K562 (cell line): ENCODE measurements around the gene ETV3. TPM values are rescaled to one million over a fixed set of nuclear protein-coding genes. Genes with fewer than 3 reads are reported as not detected.

Experiments
- ATAC-seq: fragments of 200-7000 bp; cut with Tn5 transposase; 3 replicates; pipeline ENCODE4 v1.9.1; 2020; ENCODE audit warnings: moderate library complexity
- BruUV-seq: library from RNA; stranded (reverse); fragments of 400-500 nt; replicated peaks from 2 replicates; lab custom pipeline; 2021; lab: Mats Ljungman, UMichigan
- CTCF ChIA-PET: fragments of 300-600 bp; formaldehyde crosslinking; extraction: SDS; loops from one replicate; lab custom pipeline; 2021; ENCODE audit warnings: low intra/inter-chr PET ratio; lab: Yijun Ruan, JAX
- POLR2A ChIA-PET: fragments of 300-600, 350-650 bp; sonication (Branson Sonifier 250); formaldehyde crosslinking; extraction: SDS; loops from one replicate; lab custom pipeline; 2021; ENCODE audit warnings: antibody characterized with exemption, inconsistent platforms; lab: Yijun Ruan, JAX
- DNase-seq, 4 experiments: peaks; one replicate each; pipeline versions ENCODE4 v3.0.0 to v3.0.0-alpha.2; 2011 to 2018; ENCODE audit warnings: low spot score in 3 of 4, mixed read lengths in 3 of 4; ENCODE audit errors: extremely low read depth in 1 of 4
- FAIRE-seq: peaks from 2 replicates; lab custom pipeline; 2011; peaks lifted over from hg19 to GRCh38; lab: Jason Lieb, UNC
- H2AFZ ChIP-seq: 2 replicates; pipeline ENCODE4 v1.6.0; 2011; ENCODE audit warnings: low read depth, low read length, control low read depth, inconsistent platforms
- H3K27ac ChIP-seq: fragments of 200-600 bp; 3 replicates; pipeline ENCODE4 v1.8.0; 2011; ENCODE audit warnings: low read depth, mild to moderate bottlenecking, control low read depth, inconsistent platforms, low read length, moderate library complexity, mixed read lengths; ENCODE audit errors: extremely low read depth
- H3K27me3 ChIP-seq, 2 experiments: fragments of 300-600 bp in 1 of 2; 2 replicates in 1 of 2; 3 replicates in 1 of 2; pipeline versions ENCODE4 v1.6.0 to v1.8.0; 2011; ENCODE audit warnings: inconsistent platforms in 2 of 2, low read length in 2 of 2, mild to moderate bottlenecking in 1 of 2, mixed read lengths in 1 of 2, moderate library complexity in 1 of 2; ENCODE audit not compliant: control insufficient read depth in 2 of 2, insufficient read depth in 2 of 2
- H3K36me3 ChIP-seq: fragments of 300-600 bp; 3 replicates; pipeline ENCODE4 v1.8.0; 2011; ENCODE audit warnings: mild to moderate bottlenecking, low read length, inconsistent platforms; ENCODE audit not compliant: control insufficient read depth, insufficient read depth
- H3K4me1 ChIP-seq, 2 experiments: fragments of 200-600 bp in 1 of 2; replicated peaks in 1 of 2; 2 replicates in 1 of 2; 3 replicates in 1 of 2; pipeline versions ENCODE4 v1.5.1 to v1.8.0; 2011; ENCODE audit warnings: inconsistent platforms in 2 of 2, low read length in 2 of 2, mild to moderate bottlenecking in 1 of 2, mixed read lengths in 1 of 2, moderate library complexity in 1 of 2; ENCODE audit not compliant: control insufficient read depth in 2 of 2, insufficient read depth in 2 of 2
- H3K4me2 ChIP-seq: 2 replicates; pipeline ENCODE4 v1.6.1; 2011; ENCODE audit warnings: low read length, control low read depth, inconsistent platforms, mixed read lengths; ENCODE audit not compliant: insufficient read depth
- H3K4me3 ChIP-seq: fragments of 200-600 bp; sonication (generic), shearing (Covaris generic); 2 replicates; pipeline ENCODE4 v1.5.1; 2016; ENCODE audit warnings: control low read depth, inconsistent platforms
- H3K79me2 ChIP-seq: fragments of 200-600 bp; 3 replicates; pipeline ENCODE4 v1.8.0; 2011; ENCODE audit warnings: low read length, inconsistent platforms; ENCODE audit not compliant: control insufficient read depth, insufficient read depth
- H3K9ac ChIP-seq, 2 experiments: 2 replicates each; pipeline versions ENCODE4 v1.6.0 to v1.6.1; 2011; ENCODE audit warnings: low read depth in 2 of 2, low read length in 2 of 2, control low read depth in 1 of 2, inconsistent platforms in 1 of 2, mild to moderate bottlenecking in 1 of 2, mixed read lengths in 1 of 2; ENCODE audit not compliant: insufficient read depth in 1 of 2
- H3K9me1 ChIP-seq: one replicate; pipeline ENCODE4 v1.6.0; 2011; ENCODE audit warnings: inconsistent platforms, mild to moderate bottlenecking, low read length, moderate library complexity; ENCODE audit not compliant: control insufficient read depth, insufficient read depth
- H3K9me3 ChIP-seq: replicated peaks from 2 replicates; pipeline ENCODE4 v1.5.1; 2011; ENCODE audit warnings: low read depth, low read length, inconsistent platforms; ENCODE audit not compliant: control insufficient read depth, insufficient read depth
- H4K20me1 ChIP-seq: replicated peaks from 2 replicates; pipeline ENCODE4 v1.6.1; 2011; ENCODE audit warnings: low read length, inconsistent platforms, mixed read lengths; ENCODE audit not compliant: control insufficient read depth, insufficient read depth
- BACH1 ChIP-seq: fragments of 200-800 bp; sonication (Bioruptor generic); IDR thresholded peaks from 2 replicates; pipeline ENCODE4 v1.6.1; 2016; ENCODE audit warnings: missing genetic modification characterization, missing compliant biosample characterization
- HMGXB4 ChIP-seq: sonication (generic); formaldehyde crosslinking; IDR thresholded peaks from 2 replicates; pipeline ENCODE4 v1.8.1; 2023; ENCODE audit warnings: mild to moderate bottlenecking, missing genetic modification reagents
- HNRNPUL1 ChIP-seq: fragments of 200-400 bp; formaldehyde crosslinking; IDR thresholded peaks from 2 replicates; pipeline ENCODE4 v1.6.1; 2017; ENCODE audit warnings: low read length
- KDM2B ChIP-seq: fragments of 250-450 bp; sonication (Bioruptor Pico); IDR thresholded peaks from 2 replicates; pipeline ENCODE4 v1.8.0; 2021; ENCODE audit warnings: mild to moderate bottlenecking, moderate library complexity
- LARP7 ChIP-seq: fragments of 450-650 bp; IDR thresholded peaks from 2 replicates; pipeline ENCODE4 v1.6.1; 2016
- POLR2A ChIP-seq: fragments of 450-650 bp; conservative IDR thresholded peaks from 2 replicates; pipeline ENCODE4 v1.6.1; 2016
- POLR2B ChIP-seq: fragments of 450-650 bp; IDR thresholded peaks from 2 replicates; pipeline ENCODE4 v1.6.1; 2018; ENCODE audit warnings: low read depth; ENCODE audit not compliant: partially characterized antibody
- RBBP5 ChIP-seq: fragments of 200-600 bp; sonication (generic); IDR thresholded peaks from 2 replicates; pipeline ENCODE4 v1.6.1; 2012; ENCODE audit warnings: borderline replicate concordance, mild to moderate bottlenecking, low read length, control low read depth, inconsistent platforms; ENCODE audit not compliant: insufficient read depth, poor library complexity, severe bottlenecking
- SAFB ChIP-seq: fragments of 200-400 bp; formaldehyde crosslinking; IDR thresholded peaks from 2 replicates; pipeline ENCODE4 v1.6.1; 2017; ENCODE audit warnings: low read depth, low read length, borderline replicate concordance
- TAL1 ChIP-seq: fragments of 450-650 bp; IDR thresholded peaks from 2 replicates; pipeline ENCODE4 v1.6.1; 2016; ENCODE audit warnings: mild to moderate bottlenecking
- TGIF2 ChIP-seq: sonication (generic); formaldehyde crosslinking; IDR thresholded peaks from 2 replicates; pipeline ENCODE4 v1.8.1; 2022; ENCODE audit warnings: mild to moderate bottlenecking, missing genetic modification reagents, moderate library complexity
- ZNF175 ChIP-seq: fragments of 200-800 bp; sonication (Bioruptor generic); IDR thresholded peaks from 2 replicates; pipeline ENCODE4 v1.6.1; 2016; ENCODE audit warnings: low read depth, mild to moderate bottlenecking, missing genetic modification characterization, missing compliant biosample characterization
- ZNF253 ChIP-seq: fragments of 250-450 bp; sonication (Bioruptor Pico); conservative IDR thresholded peaks from 2 replicates; pipeline ENCODE4 v1.6.1; 2021; ENCODE audit warnings: mild to moderate bottlenecking
- ZNF695 ChIP-seq: fragments of 450-650 bp; formaldehyde crosslinking; IDR thresholded peaks from 2 replicates; pipeline ENCODE4 v1.4.0; 2020; ENCODE audit warnings: mild to moderate bottlenecking, moderate library complexity
- WGBS: fragments of 100-300 bp; shearing (Covaris generic); methylation state at CpG from one replicate; pipeline ENCODE4 v1.1.6; 2016; ENCODE audit warnings: low coverage, mixed read lengths; ENCODE audit not compliant: insufficient coverage; ENCODE audit errors: missing lambda C conversion rate; 5-methylcytosine and 5-hydroxymethylcytosine counted together
- in situ Hi-C: fragments of 300-500 bp; cut with MboI; formaldehyde crosslinking; loops from 4 replicates; pipeline ENCODE4 v1.15.0; 2018; ENCODE audit warnings: inconsistent platforms, mixed read lengths
- intact Hi-C: fragments of 100-400 bp; cut with micrococcal nuclease; formaldehyde crosslinking; loops from 2 replicates; pipeline ENCODE4 v1.14.2; 2022
- polyA plus RNA-seq, 8 experiments: library from polyadenylated mRNA; depleted of rRNA in 4 of 8; stranded (reverse) in 5 of 8; unstranded in 3 of 8; fragments of >200 nt; fragmentation: Nextera tagmentation in 2 of 8; fragmentation: Illumina TruSeq in 1 of 8; extraction: Ambion mirVana in 2 of 8; extraction: Trizol in 1 of 8; gene quantifications; 2 replicates each; pipeline versions ENCODE4 v1.2.1 to v1.2.3, GENCODE V29; 2011 to 2014; ENCODE audit warnings: inconsistent platforms in 1 of 8, missing spikeins in 1 of 8
- total RNA-seq, 7 experiments: library from RNA; depleted of rRNA in 6 of 7; stranded (reverse); fragments of >200 nt in 6 of 7; fragmentation: Illumina TruSeq in 2 of 7; extraction: Trizol in 2 of 7; gene quantifications; 2 replicates each; pipeline versions ENCODE4 v1.2.1 to v1.2.3, GENCODE V29; 2011 to 2021; ENCODE audit warnings: low replicate concordance in 1 of 7
- TF ChIP-seq, protein P1 (sequence below): fragments of 450-650 bp; IDR thresholded peaks from 2 replicates; pipeline ENCODE4 v1.6.1; 2017; ENCODE audit warnings: antibody characterized with exemption, mild to moderate bottlenecking

The ETV3 gene
- total and polyA plus RNA-seq, 9 of the 15 experiments (the other 6 are each of a cell fraction or from before 2014, with no cell fraction given) = 3.1 to 16.0 (median 9.0) TPM

DNA sequence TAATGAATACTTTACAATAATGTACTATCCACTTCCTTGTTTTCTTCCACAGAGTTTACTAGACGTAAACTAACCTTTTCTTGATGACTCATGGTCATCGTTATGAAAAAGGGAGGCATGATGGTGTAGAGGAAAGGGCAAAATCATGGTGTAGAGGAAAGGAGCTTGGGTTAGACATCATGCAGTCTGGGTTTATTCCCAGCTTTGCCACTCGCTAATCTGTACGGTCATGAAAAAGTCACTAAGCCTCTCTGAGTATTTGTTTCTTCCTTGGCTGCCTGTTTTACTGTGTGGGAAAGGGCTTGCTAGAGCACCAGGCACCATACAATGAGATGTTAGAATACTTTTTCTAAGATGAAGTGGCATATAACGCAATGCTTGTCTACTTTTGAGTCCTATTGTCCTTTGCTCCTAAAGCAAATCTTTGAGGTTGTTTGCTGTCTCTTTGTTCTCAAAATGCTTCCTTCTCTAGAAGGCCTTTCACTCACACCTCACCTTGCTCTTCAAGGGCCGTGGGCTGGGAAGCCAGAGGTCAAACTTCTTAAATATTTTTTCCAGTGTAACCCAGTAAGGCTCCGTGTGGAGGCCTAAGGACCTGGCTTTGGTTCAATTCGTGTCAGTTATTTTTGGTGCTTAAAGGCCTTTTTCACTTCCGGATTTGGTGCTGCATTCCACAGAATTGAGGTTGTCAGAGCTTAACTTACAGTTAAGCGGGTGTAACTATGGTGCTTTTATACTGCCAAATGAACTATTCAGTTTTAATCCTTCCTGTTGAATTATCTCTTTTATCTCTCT is 9.9 kb upstream of the ETV3 start (continued):
- TF ChIP-seq, protein P1, sequence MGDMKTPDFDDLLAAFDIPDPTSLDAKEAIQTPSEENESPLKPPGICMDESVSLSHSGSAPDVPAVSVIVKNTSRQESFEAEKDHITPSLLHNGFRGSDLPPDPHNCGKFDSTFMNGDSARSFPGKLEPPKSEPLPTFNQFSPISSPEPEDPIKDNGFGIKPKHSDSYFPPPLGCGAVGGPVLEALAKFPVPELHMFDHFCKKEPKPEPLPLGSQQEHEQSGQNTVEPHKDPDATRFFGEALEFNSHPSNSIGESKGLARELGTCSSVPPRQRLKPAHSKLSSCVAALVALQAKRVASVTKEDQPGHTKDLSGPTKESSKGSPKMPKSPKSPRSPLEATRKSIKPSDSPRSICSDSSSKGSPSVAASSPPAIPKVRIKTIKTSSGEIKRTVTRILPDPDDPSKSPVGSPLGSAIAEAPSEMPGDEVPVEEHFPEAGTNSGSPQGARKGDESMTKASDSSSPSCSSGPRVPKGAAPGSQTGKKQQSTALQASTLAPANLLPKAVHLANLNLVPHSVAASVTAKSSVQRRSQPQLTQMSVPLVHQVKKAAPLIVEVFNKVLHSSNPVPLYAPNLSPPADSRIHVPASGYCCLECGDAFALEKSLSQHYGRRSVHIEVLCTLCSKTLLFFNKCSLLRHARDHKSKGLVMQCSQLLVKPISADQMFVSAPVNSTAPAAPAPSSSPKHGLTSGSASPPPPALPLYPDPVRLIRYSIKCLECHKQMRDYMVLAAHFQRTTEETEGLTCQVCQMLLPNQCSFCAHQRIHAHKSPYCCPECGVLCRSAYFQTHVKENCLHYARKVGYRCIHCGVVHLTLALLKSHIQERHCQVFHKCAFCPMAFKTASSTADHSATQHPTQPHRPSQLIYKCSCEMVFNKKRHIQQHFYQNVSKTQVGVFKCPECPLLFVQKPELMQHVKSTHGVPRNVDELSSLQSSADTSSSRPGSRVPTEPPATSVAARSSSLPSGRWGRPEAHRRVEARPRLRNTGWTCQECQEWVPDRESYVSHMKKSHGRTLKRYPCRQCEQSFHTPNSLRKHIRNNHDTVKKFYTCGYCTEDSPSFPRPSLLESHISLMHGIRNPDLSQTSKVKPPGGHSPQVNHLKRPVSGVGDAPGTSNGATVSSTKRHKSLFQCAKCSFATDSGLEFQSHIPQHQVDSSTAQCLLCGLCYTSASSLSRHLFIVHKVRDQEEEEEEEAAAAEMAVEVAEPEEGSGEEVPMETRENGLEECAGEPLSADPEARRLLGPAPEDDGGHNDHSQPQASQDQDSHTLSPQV = peak; percentile 54
- TF ChIP-seq SAFB = no peak
- TF ChIP-seq TGIF2 (CRISPR knock-in tag) = no peak
- TF ChIP-seq LARP7 = no peak

- H3K27me3 ChIP-seq = no peaks in the 10 kb centered on the region
- ChIA-PET CTCF (interaction anchor here (0.6 kb wide), 1 partner anchor 9 kb away, joined by 3 read pairs; the partner anchor contains the start of gene ETV3), POLR2A (no interaction called here)
- in situ Hi-C loops (no loop called here), intact Hi-C loops (no loop called here)
- H4K20me1 ChIP-seq = no peaks in the 10 kb centered on the region
- no peaks in the 10 kb centered on the region; the same call in 2 of the 3 replicates for H3K36me3 ChIP-seq
- FAIRE-seq (no peak), ATAC-seq (no peak), DNase-seq (no peak)
- H3K4me3 ChIP-seq = no peak overlapping the region
- H3K27ac ChIP-seq = peak overlapping the region; percentile 23; the same call in 1 of the 3 replicates
- no TSS peak for BruUV-seq
- no peak overlapping the region for H3K9ac ChIP-seq
- H2AFZ ChIP-seq = peak overlapping the region; percentile 94
- WGBS = 56% methylated on average over 1 of the region's 1 CpG
- H3K4me1 ChIP-seq = peaks cover 7 to 44% of the 10 kb centered on the region in 2 experiments; a peak in 4 of 5 replicates
- H3K9me1 ChIP-seq = no peaks in the 10 kb centered on the region
- H3K9me3 ChIP-seq = no peaks in the 10 kb centered on the region
- H3K4me2 ChIP-seq = no peak overlapping the region
- H3K79me2 ChIP-seq = no peaks in the 10 kb centered on the region
- TF ChIP-seq ZNF253 (CRISPR knock-in tag) = no peak
- TF ChIP-seq POLR2B = no peak
- no peak for TF ChIP-seq BACH1
- no peak for TF ChIP-seq HNRNPUL1
- no peak for TF ChIP-seq POLR2A
- TF ChIP-seq KDM2B (CRISPR knock-in tag) = no peak
- no peak for TF ChIP-seq RBBP5
- no peak for TF ChIP-seq TAL1
- TF ChIP-seq ZNF175 (CRISPR knock-in tag) = no peak
- no peak for TF ChIP-seq HMGXB4 (CRISPR knock-in tag)
- no peak for TF ChIP-seq ZNF695 (CRISPR knock-in tag)
These were observed 8.8 kb upstream of the ETV3 start for GRCh38 chr1:157147037-157147436.
